H1 (cell line): Measurements from ENCODE around the gene HIP1. TPM values are rescaled to one million over a fixed set of nuclear protein-coding genes. Genes with fewer than 3 reads are reported as not detected.

Source experiments
- ATF3 ChIP-seq: IDR thresholded peaks from 2 replicates; pipeline ENCODE4 v1.6.1; 2011; ENCODE audit warnings: low read depth, mild to moderate bottlenecking, low read length; ENCODE audit not compliant: insufficient read depth
- EZH2 ChIP-seq: fragments of 200-600 bp; sonication (generic); IDR thresholded peaks from 2 replicates; pipeline ENCODE4 v1.7.1; 2012; ENCODE audit warnings: low read depth, mild to moderate bottlenecking, moderate library complexity, low read length, inconsistent platforms; ENCODE audit not compliant: severe bottlenecking
- HDAC6 ChIP-seq: IDR thresholded peaks from one replicate; pipeline ENCODE4 v1.7.1; 2012; ENCODE audit warnings: low read depth, mild to moderate bottlenecking, inconsistent platforms, low read length, moderate library complexity
- KDM4A ChIP-seq: IDR thresholded peaks from one replicate; pipeline ENCODE4 v1.7.1; 2012; ENCODE audit warnings: low read depth, mild to moderate bottlenecking, moderate library complexity, low read length, inconsistent platforms; ENCODE audit not compliant: severe bottlenecking
- polyA plus RNA-seq, 7 experiments: library from polyadenylated mRNA; depleted of rRNA in 3 of 7; stranded (reverse) in 5 of 7; unstranded in 2 of 7; fragments of >200 nt in 5 of 7; fragments of 200-250 nt in 2 of 7; gene quantifications; 1 replicate in 5 of 7; 2 replicates in 1 of 7; 4 replicates in 1 of 7; pipeline versions ENCODE4 v1.2.1 to v1.2.3, GENCODE V29; 2011 to 2013; ENCODE audit warnings: missing spikeins in 2 of 7, mixed read lengths in 2 of 7
- total RNA-seq: library from RNA; stranded (reverse); fragmentation: NEBNext Ultra II Directional; extraction: Animal tissue kit (Norgen Biotek cat#: 25700); gene quantifications from 2 replicates; pipeline ENCODE4 v1.2.1, GENCODE V29; 2021

HIP1 gene
- total and polyA plus RNA-seq, 2 of the 8 experiments (the other 6 are each of a cell fraction or from before 2014, with no cell fraction given) = 51.8 to 108 TPM

DNA sequence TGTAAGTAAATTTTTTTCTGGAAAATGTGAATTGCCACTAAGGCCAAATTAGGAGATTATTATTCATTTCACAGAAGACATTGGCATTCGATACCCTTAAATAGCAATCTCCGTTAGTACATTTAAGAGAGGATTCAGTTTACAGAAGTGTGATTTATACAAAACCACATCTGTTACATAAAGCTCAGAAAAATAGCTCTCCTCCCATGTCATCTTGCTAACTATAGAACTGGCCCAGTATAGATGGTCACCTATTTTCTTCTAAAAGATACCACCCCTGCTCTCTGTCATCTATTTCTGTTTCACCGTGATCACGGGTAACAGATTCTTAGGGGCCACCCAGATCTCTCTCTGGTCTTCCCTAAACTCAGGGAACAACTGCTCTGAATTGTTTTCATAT, 119.1 kb downstream of the HIP1 start (continued):
- TF ChIP-seq KDM4A (no peak), ATF3 (no peak), EZH2 (no peak), HDAC6 (no peak)
